Lung (tissue), 12 donors: Measurements from ENCODE around the gene EFNA2. TPM values are rescaled to one million over a fixed set of nuclear protein-coding genes. Genes with fewer than 3 reads are reported as not detected.

Experiments
- ATAC-seq: fragments of 200-7000 bp; cut with Tn5 transposase; one replicate; pipeline ENCODE4 v1.9.1; 2020; ENCODE audit warnings: moderate number of reproducible peaks; ENCODE audit not compliant: insufficient read depth, low FRiP score
- DNase-seq, 3 donors: peaks; one replicate each; pipeline ENCODE4 v3.0.0-alpha.2; 2013 to 2017
- H3K27ac ChIP-seq, 2 donors: one replicate each; pipeline ENCODE4 v1.5.1; 2013; ENCODE audit warnings: mild to moderate bottlenecking in 2 of 2, moderate library complexity in 2 of 2, control low read depth in 1 of 2, inconsistent platforms in 1 of 2, low read depth in 1 of 2, low read length in 1 of 2
- H3K27me3 ChIP-seq, 3 donors: one replicate each; pipeline ENCODE4 v1.5.1; 2013; ENCODE audit warnings: low read length in 2 of 3; ENCODE audit not compliant: control insufficient read depth in 3 of 3, insufficient read depth in 3 of 3
- H3K36me3 ChIP-seq, 4 donors: one replicate each; pipeline ENCODE4 v1.5.1; 2013; ENCODE audit warnings: low read length in 4 of 4, mild to moderate bottlenecking in 1 of 4, moderate library complexity in 1 of 4; ENCODE audit not compliant: control insufficient read depth in 4 of 4, insufficient read depth in 4 of 4
- H3K4me1 ChIP-seq, 5 donors: one replicate each; pipeline ENCODE4 v1.5.1; 2013; ENCODE audit warnings: low read length in 5 of 5, mild to moderate bottlenecking in 2 of 5, moderate library complexity in 1 of 5; ENCODE audit not compliant: control insufficient read depth in 5 of 5, insufficient read depth in 5 of 5
- H3K4me3 ChIP-seq: one replicate; pipeline ENCODE4 v1.5.1; 2013; ENCODE audit warnings: mild to moderate bottlenecking, control low read depth, moderate library complexity
- H3K9ac ChIP-seq, 2 donors: one replicate each; pipeline ENCODE4 v1.5.1; 2013; ENCODE audit warnings: low read length in 2 of 2, control low read depth in 1 of 2; ENCODE audit not compliant: insufficient read depth in 1 of 2
- H3K9me3 ChIP-seq, 4 donors: one replicate each; pipeline ENCODE4 v1.5.1; 2013; ENCODE audit warnings: low read length in 3 of 4, mild to moderate bottlenecking in 1 of 4, moderate library complexity in 1 of 4; ENCODE audit not compliant: control insufficient read depth in 4 of 4, insufficient read depth in 3 of 4
- CTCF ChIP-seq: IDR thresholded peaks from 2 replicates; pipeline ENCODE4 v1.5.1; 2012; ENCODE audit warnings: mild to moderate bottlenecking; ENCODE audit errors: control extremely low read depth, extremely low read depth
- WGBS, 2 donors: extraction: QIAGEN DNeasy Blood & Tissue Kit; methylation state at CpG; one replicate each; pipeline ENCODE4 v1.1.7; 2013; 5-methylcytosine and 5-hydroxymethylcytosine counted together
- polyA plus RNA-seq, 2 donors: library from polyadenylated mRNA; stranded (reverse); fragments of 200-250 nt; gene quantifications; one replicate each; pipeline ENCODE4 v1.2.1, GENCODE V29; 2013
- total RNA-seq, 2 donors: library from RNA; depleted of rRNA in 1 of 2; stranded (reverse); fragments of >200 nt in 1 of 2; gene quantifications; one replicate each; pipeline ENCODE4 v1.2.1, GENCODE V29; 2014 to 2021
- donor health status: control.
- donor health status: control.
- donor health status: Bipolar disorder and iron deficiency.
- donor health status: healthy.
- donor health status: DM: yes; HTN: yes; CAD: no.

Gene EFNA2
- total and polyA plus RNA-seq, 4 donors: 0.37 TPM; not detected in 3

DNA sequence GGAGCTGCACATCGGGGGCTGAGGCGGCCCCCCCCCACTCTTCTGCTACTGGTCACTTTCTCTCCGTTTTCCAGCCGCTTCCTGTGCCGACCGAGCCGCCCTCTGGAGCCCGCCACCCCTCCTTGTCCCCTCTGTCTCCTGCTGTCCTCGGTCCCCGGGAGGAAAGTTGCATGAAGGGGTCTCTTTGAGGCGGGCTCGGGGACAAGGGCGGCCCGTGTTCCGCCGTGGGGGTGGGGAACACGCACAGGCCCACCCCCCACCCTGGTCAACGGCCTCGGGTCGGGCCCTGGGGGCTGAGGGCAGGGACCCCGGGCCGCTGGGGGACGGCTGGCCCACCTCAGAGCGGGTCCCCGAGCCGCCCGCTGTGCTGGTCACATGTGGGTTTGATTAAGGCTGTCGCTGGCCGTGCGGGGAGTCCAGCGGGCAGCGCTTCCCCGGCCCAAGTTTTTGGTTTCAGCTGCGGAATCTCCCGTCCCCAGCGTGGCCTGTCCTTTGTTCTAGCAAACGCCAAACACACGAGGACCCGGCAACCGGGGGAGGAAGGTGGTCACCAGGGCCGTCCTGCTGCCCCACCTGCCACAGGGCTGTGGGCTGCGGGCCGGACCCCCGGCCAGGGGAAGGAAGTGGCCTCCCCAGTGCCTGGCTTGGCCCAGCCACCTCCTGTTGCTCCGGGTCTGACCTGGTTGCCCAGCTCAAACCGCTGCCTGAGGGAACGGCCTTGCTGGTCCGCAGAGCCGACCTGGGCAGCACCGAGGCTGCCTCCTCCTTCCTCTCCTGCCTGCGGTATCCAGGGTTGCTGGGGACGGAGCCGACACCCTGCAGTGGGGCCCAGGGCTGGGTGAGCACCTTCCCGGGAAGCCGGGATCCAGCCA, 1.9 kb downstream of the EFNA2 start:
- no peaks in the 10 kb centered on the region for H3K36me3 ChIP-seq
- ATAC-seq: no peak
- no peak overlapping the region for H3K4me3 ChIP-seq
- peak in 1 of 3 donors; percentile 29 for DNase-seq
- peaks cover 0 to 25% (median 4%) of the 10 kb centered on the region in 3 donors for H3K27me3 ChIP-seq
- TF ChIP-seq CTCF: no peak
- no peak overlapping the region for H3K27ac ChIP-seq
- H3K9me3 ChIP-seq: peaks cover 0 to 1% (median 0%) of the 10 kb centered on the region in 4 donors
- no peak overlapping the region for H3K9ac ChIP-seq
- H3K4me1 ChIP-seq: peaks cover 0 to 12% (median 0%) of the 10 kb centered on the region in 5 donors
- 19 to 35% methylated on average over 41 to 55 of the region's 55 CpGs for WGBS, 2 donors

- peaks cover 0 to 25% (median 4%) of the 10 kb centered on the region in 3 donors for H3K27me3 ChIP-seq
- no peak for DNase-seq
- WGBS, 2 donors: 85 to 89% methylated on average over 18 of the region's 18 CpGs
- no peak overlapping the region for H3K27ac ChIP-seq
- TF ChIP-seq CTCF: no peak
- H3K4me1 ChIP-seq: peaks cover 0 to 12% (median 0%) of the 10 kb centered on the region in 5 donors
- no peak for ATAC-seq
- H3K9ac ChIP-seq: no peak overlapping the region
- no peaks in the 10 kb centered on the region for H3K36me3 ChIP-seq
- H3K4me3 ChIP-seq: no peak overlapping the region
- peaks cover 0 to 1% (median 0%) of the 10 kb centered on the region in 4 donors for H3K9me3 ChIP-seq
These were observed 2.5 kb downstream of the EFNA2 start for GRCh38 chr19:1288226-1288612.

GRCh38 chr19:1288833-1289685, 3.4 kb downstream of the EFNA2 start:
- DNase-seq (no peak), ATAC-seq (no peak)
- Histone ChIP-seq H3K4me1 (peaks cover 0 to 12% (median 0%) of the 10 kb centered on the region in 5 donors), H3K9ac (no peak overlapping the region), H3K27ac (no peak overlapping the region), H3K9me3 (peaks cover 0 to 1% (median 0%) of the 10 kb centered on the region in 4 donors), H3K4me3 (no peak overlapping the region), H3K36me3 (no peaks in the 10 kb centered on the region), H3K27me3 (peaks cover 4 to 25% (median 6%) of the 10 kb centered on the region in 3 donors)
- WGBS, 2 donors: 88% methylated on average over 40 to 41 of the region's 41 CpGs
- no peak for TF ChIP-seq CTCF
